HG02870 (cell line): ENCODE data around the gene DEPP1.

Experiments
- ATAC-seq: cut with Tn5 transposase; IDR thresholded peaks from one replicate; pipeline ENCODE4 v1.9.1; 2021; ENCODE audit warnings: mild to moderate bottlenecking, moderate library complexity; ENCODE audit not compliant: unreplicated experiment

Gene DEPP1

GRCh38 chr10:44934416-44935200 is 44.0 kb downstream of the DEPP1 start:
- ATAC-seq = no peak

DNA sequence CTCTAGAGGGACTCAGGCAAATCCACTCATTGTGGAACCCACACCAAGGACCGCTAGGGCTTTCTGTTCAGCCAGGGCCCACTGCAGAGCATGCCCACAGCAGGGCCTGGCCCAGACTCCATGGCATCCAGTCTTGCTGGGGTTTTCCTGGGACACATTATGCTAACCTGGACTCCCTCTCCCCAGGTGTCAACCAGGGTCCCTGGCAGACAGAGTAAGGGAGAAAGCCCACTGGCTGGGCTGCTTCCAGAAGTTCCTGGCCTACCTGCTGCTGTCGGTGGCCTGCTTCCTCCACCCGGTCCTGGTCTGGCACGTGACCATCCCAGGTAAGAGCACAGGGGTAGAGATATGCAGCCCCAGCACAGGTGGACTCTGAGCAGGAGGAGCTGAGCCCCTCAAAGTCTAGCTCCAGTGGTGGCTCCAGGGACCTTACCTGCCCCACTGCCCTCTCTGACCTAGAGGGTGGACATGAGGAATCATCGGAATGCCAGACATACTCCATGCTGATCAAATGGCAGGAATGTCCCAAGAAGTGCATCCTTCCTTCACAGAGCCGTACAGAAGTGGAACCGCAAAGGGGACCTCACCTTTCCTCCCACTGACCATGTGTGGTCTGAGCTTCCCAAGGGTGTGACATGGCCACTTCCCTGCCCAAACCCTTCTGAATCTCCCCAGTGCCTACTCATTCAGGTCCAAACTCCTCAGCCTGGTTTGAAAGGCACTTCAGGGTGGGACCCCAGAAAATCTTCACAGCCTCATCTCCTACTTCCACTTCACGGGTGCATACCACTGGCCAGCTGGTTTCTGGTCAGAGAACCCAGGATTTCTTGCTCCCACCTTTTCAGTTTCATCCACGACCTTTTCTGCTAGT is 44.9 kb downstream of the DEPP1 start:
- ATAC-seq = no peak

- peak; percentile 94 for ATAC-seq
Observed at GRCh38 chr10:44932517-44933450, 45.8 kb downstream of the DEPP1 start.

GRCh38 chr10:44931621-44932516 is 46.7 kb downstream of the DEPP1 start:
- ATAC-seq = no peak

- ATAC-seq = no peak
Observed at GRCh38 chr10:44930904-44931620, 47.5 kb downstream of the DEPP1 start.

- ATAC-seq = no peak
Observed at GRCh38 chr10:44929356-44930255, 49.0 kb downstream of the DEPP1 start.

DNA sequence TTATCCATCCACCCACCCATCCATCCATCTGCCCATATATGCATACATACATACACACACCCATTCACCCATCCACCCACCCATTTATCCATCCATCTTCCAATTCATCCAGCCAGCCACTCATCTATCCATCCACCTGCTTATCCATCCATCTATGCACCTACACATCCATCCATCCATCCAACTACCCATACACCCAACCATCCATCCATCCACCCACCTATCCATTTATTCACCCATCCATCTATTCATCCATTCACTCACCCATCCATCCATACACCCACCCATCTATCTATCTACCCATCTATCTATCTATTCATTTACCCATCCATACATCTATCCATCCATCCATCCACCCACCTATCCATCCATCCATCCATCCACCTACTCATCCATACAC is 50.1 kb downstream of the DEPP1 start:
- no peak for ATAC-seq

GRCh38 chr10:44927352-44927751 is 51.3 kb downstream of the DEPP1 start:
- ATAC-seq = no peak

GRCh38 chr10:44926751-44927351 is 51.8 kb downstream of the DEPP1 start:
- ATAC-seq = no peak
